HG02759 (cell line): ENCODE data around the gene IRAK3.
A peak's percentile ranks its signal among the peaks of the same experiment; 100 is the strongest.
"Not testable (repeated sequence)": the region's sequence is repeated elsewhere in the genome, so short reads cannot be mapped to it uniquely, and the experiment has no call there.

ENCODE experiments used
- ATAC-seq: cut with Tn5 transposase; IDR thresholded peaks from one replicate; pipeline ENCODE4 v1.9.1; 2021; ENCODE audit warnings: mild to moderate bottlenecking, moderate library complexity; ENCODE audit not compliant: unreplicated experiment

IRAK3 gene

GRCh38 chr12:66170606-66171005, 18.4 kb upstream of the IRAK3 start:
- no peak for ATAC-seq

DNA sequence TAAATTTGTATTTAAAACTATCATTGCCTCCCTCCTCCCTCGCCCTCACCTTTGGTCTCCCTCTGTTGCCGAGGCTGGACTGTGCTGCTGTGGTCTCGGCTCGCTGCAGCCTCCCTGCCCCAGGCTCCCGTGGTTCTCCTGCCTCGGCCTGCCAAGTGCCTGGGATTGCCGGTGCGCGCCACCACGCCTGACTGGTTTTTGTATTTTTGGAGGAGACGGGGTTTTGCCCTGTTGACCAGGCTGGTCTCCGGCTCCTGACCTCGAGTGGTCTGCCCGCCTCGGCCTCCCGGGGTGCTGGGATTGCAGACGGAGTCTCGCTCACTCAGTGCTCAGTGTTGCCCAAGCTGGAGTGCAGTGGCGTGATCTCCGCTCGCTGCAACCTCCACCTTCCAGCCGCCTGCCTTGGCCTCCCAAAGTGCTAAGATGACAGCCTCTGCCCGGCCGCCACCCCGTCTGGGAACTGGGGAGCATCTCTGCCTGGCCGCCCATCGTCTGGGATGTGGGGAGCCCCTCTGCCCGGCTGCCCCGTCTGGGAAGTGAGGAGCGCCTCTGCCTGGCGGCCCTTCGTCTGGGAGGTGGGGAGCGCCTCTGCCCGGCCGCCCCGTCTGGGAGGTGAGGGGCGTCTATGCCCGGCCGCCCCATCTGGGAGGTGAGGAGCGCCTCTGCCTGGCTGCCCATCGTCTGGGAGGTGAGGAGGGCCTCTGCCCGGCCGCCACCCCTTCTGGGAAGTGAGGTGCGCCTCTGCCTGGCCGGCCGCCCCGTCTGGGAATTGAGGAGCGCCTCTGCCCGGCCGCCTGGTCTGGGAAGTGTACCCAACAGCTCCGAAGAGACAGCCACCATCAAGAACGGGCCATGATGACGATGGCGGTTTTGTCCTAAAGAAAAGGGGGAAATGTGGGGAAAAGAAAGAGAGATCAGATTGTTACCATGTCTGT, 14.4 kb upstream of the IRAK3 start:
- ATAC-seq: not testable (repeated sequence)

GRCh38 chr12:66176105-66176900, 12.7 kb upstream of the IRAK3 start:
- no peak for ATAC-seq

- ATAC-seq: no peak
Observed at GRCh38 chr12:66182956-66183355, 6.1 kb upstream of the IRAK3 start.

GRCh38 chr12:66184822-66185221, 4.2 kb upstream of the IRAK3 start:
- ATAC-seq: not testable (repeated sequence)

GRCh38 chr12:66187036-66187435, 2.0 kb upstream of the IRAK3 start:
- ATAC-seq: no peak

- no peak for ATAC-seq
Observed at GRCh38 chr12:66187821-66188220, 1.2 kb upstream of the IRAK3 start.

DNA sequence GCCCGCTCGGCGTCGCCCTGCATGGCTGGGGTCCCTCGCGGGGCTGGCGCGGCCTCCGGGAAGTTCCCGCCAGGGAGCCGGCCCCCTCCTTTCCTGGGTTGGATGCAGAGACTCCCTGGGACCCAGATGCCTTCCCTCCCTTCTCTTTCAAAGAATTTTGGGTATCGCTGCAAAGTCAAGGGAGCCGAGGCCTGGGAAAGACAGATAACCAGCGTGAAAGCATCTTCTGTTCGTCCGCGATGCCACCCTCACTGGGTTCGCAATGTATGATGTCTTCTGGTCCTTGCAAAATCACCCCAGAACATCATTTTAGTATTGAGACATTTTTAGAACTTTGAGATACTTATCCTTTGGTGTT, 451 bp downstream of the IRAK3 start:
- no peak for ATAC-seq

DNA sequence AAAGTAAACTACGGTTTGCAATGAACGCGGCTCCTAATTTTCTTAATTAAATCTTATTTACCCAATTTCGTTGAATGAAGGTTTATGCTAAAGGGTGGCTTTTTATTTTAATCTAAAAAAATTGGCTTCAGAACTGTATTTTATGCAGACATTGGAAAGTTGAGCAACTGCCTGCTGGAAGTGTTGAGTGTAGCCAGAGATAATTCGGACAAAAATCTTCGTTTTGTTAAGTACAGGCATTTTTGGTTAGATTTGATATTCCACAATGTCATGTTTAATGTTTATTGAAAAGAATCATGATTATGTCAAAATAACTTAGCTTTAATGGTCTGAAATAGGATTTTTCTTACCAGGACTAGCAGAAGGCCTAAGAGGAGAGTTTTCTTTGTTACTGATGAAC, 875 bp downstream of the IRAK3 start:
- no peak for ATAC-seq

- ATAC-seq: peak; percentile 22
Observed at GRCh38 chr12:66190519-66191370, 1.7 kb downstream of the IRAK3 start.

DNA sequence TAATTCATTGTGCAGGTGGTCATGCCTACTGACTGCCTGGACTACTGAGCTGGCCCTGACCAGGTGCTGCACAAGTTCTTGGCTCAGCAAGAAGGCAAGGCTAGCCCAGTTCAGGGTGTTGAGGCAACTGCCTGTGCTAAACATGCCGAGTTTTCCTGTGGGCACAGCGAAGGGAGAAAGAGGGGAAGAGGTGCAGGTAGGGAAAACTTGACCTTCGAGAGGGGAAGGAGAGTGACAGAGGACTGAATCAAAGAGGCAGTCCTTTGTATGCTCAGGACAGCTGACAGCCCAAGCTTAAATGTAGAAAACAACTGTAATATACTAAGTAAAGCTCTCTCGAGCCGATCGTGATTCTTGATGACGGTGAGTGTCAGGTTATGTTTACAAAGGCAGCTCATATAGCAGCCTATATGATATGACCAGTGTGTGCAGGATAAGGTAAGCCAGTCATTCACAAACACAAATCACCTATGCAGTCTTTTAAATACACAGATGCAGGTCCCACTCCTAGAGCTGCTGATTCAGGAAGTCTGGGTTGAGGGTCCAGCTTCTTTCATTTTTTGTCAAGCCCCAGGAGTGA, 2.6 kb downstream of the IRAK3 start:
- no peak for ATAC-seq

GRCh38 chr12:66194122-66194521, 5.1 kb downstream of the IRAK3 start:
- no peak for ATAC-seq

DNA sequence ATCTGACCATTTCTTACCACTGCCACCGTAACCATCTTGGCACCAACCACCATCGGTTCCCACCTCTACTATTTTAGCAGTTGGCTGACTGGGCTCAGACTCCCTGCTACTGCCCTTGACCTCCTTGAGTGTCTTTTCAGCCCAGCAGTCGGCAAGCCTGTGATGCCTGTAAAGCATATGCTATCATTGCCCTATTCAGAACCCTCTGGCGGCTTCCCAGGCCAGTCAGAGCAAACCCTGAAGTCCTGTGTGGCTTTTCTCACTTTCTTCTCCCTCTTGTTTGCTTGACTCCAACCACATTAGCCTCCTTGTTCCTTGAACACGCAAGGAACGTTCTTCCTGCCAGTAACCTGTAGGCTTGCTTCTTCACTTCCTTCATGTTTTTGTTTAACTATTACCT, 6.2 kb downstream of the IRAK3 start:
- no peak for ATAC-seq

DNA sequence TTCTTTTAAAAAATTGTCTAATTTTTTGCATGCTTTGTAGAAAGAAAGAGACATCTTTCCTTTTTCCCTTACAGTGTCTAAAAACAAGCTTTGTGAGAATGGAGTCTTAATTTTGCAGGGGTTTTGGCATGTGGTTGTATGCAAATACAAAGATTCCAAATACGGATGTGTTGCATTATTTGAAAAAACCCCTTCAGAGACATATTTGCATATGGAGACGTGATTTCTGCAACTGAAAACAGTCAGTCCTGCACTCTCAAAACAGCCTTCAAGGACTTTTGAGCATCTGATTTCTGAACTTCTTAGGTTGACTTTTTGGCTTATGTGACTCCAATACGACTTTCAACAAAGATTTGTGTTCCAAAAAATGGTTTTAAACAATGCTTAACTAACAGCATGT, 7.8 kb downstream of the IRAK3 start:
- ATAC-seq: peak; percentile 88

GRCh38 chr12:66197495-66197921, 8.5 kb downstream of the IRAK3 start:
- ATAC-seq: no peak

GRCh38 chr12:66199141-66199540, 10.1 kb downstream of the IRAK3 start:
- no peak for ATAC-seq

GRCh38 chr12:66199831-66200509, 11.0 kb downstream of the IRAK3 start:
- ATAC-seq: no peak

DNA sequence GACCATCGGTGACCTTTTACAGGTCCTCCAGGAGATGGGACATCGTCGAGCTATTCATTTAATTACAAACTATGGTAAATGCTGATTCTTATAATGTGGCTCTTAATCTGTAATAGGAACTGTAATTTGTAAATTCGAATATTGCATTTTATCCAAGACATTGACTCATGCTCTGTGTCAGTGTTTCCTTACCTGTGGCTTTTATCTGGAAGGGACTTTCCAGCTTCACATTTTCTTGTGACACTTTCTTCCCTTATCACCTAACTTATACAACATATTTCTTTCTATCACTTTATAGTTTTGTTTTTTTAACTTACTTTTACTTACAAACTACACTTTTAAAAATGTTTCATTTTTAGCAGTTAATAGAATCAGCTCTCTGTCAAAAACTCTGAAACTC, 14.8 kb downstream of the IRAK3 start:
- ATAC-seq: no peak

- no peak for ATAC-seq
Observed at GRCh38 chr12:66206141-66206540, 17.1 kb downstream of the IRAK3 start.

- ATAC-seq: no peak
Observed at GRCh38 chr12:66210840-66211239, 21.8 kb downstream of the IRAK3 start.
